CD14-positive monocyte (primary cell): ENCODE results near the gene TMEM238. TPM values are rescaled to one million over a fixed set of nuclear protein-coding genes. Genes with fewer than 3 reads are reported as not detected.
"Not testable (repeated sequence)": the region's sequence is repeated elsewhere in the genome, so short reads cannot be mapped to it uniquely, and the experiment has no call there.

Source experiments
- DNase-seq, 3 donors: peaks; one replicate each; pipeline ENCODE4 v3.0.0-alpha.2; 2011 to 2022
- H2AFZ ChIP-seq: 2 replicates; pipeline ENCODE4 v1.6.0; 2012; ENCODE audit warnings: mild to moderate bottlenecking, low read depth, low read length, inconsistent platforms; ENCODE audit not compliant: insufficient read depth, poor library complexity, severe bottlenecking
- H3K27ac ChIP-seq, 2 donors: 1 replicate in 1 of 2; 2 replicates in 1 of 2; pipeline ENCODE4 v1.5.1; 2012 to 2013; ENCODE audit warnings: low read length in 2 of 2, control low read depth in 1 of 2, inconsistent platforms in 1 of 2, low read depth in 1 of 2, mild to moderate bottlenecking in 1 of 2
- H3K27me3 ChIP-seq, 2 donors: one replicate each; pipeline versions ENCODE4 v1.6.0 to v1.6.1; 2011 to 2013; ENCODE audit warnings: low read length in 2 of 2; ENCODE audit not compliant: control insufficient read depth in 2 of 2, insufficient read depth in 2 of 2
- H3K36me3 ChIP-seq, 2 donors: replicated peaks in 1 of 2; 1 replicate in 1 of 2; 2 replicates in 1 of 2; pipeline versions ENCODE4 v1.5.1 to v1.6.1; 2012 to 2013; ENCODE audit warnings: low read length in 2 of 2, control low read depth in 1 of 2, inconsistent platforms in 1 of 2, mild to moderate bottlenecking in 1 of 2; ENCODE audit not compliant: insufficient read depth in 2 of 2, control insufficient read depth in 1 of 2
- H3K4me1 ChIP-seq, 2 donors: 1 replicate in 1 of 2; 2 replicates in 1 of 2; pipeline versions ENCODE4 v1.5.1 to v1.6.1; 2012 to 2013; ENCODE audit warnings: low read length in 2 of 2, control low read depth in 1 of 2, inconsistent platforms in 1 of 2, mild to moderate bottlenecking in 1 of 2, moderate library complexity in 1 of 2; ENCODE audit not compliant: insufficient read depth in 2 of 2, control insufficient read depth in 1 of 2
- H3K4me2 ChIP-seq: replicated peaks from 2 replicates; pipeline ENCODE3; 2012; ENCODE audit warnings: low read length, moderate library complexity, mild to moderate bottlenecking; ENCODE audit not compliant: poor library complexity, severe bottlenecking; ENCODE audit errors: extremely low read depth
- H3K4me3 ChIP-seq, 3 experiments: fragments of 200-600 bp in 1 of 3; sonication (generic) in 1 of 3; replicated peaks in 1 of 3; 1 replicate in 2 of 3; 2 replicates in 1 of 3; pipeline ENCODE4 v1.5.1; 2011 to 2013; ENCODE audit warnings: low read length in 3 of 3, mild to moderate bottlenecking in 3 of 3, control low read depth in 2 of 3, low read depth in 2 of 3, inconsistent platforms in 1 of 3, moderate library complexity in 1 of 3
- H3K79me2 ChIP-seq: 2 replicates; pipeline ENCODE4 v1.6.0; 2012; ENCODE audit warnings: mild to moderate bottlenecking, control low read depth, inconsistent platforms, low read length, moderate library complexity; ENCODE audit not compliant: insufficient read depth
- H3K9ac ChIP-seq: 2 replicates; pipeline ENCODE4 v1.6.0; 2017; ENCODE audit warnings: low read length, mild to moderate bottlenecking; ENCODE audit not compliant: insufficient read depth, poor library complexity, severe bottlenecking
- H3K9me3 ChIP-seq, 2 donors: replicated peaks in 1 of 2; 1 replicate in 1 of 2; 2 replicates in 1 of 2; pipeline versions ENCODE4 v1.5.1 to v1.6.1; 2012 to 2013; ENCODE audit warnings: low read length in 2 of 2, control low read depth in 1 of 2; ENCODE audit not compliant: control insufficient read depth in 1 of 2, insufficient read depth in 1 of 2
- H4K20me1 ChIP-seq: 2 replicates; pipeline ENCODE4 v1.6.0; 2012; ENCODE audit warnings: mild to moderate bottlenecking, low read length, control low read depth, moderate library complexity; ENCODE audit not compliant: insufficient read depth
- H3K27ac Mint-ChIP-seq, 7 donors: one replicate each; pipeline ENCODE4 v1.8.0; 2020; ENCODE audit warnings: mild to moderate bottlenecking in 7 of 7, mixed read lengths in 7 of 7, moderate library complexity in 6 of 7, inconsistent platforms in 2 of 7
- H3K27me3 Mint-ChIP-seq, 3 donors: one replicate each; pipeline ENCODE4 v1.8.0; 2021 to 2022; ENCODE audit warnings: low read depth in 3 of 3, mild to moderate bottlenecking in 3 of 3, mixed read lengths in 3 of 3, moderate library complexity in 3 of 3, inconsistent platforms in 1 of 3
- H3K36me3 Mint-ChIP-seq, 2 donors: one replicate each; pipeline ENCODE4 v1.8.0; 2020; ENCODE audit warnings: mixed read lengths in 2 of 2, inconsistent platforms in 1 of 2, mild to moderate bottlenecking in 1 of 2
- H3K4me1 Mint-ChIP-seq: one replicate; pipeline ENCODE4 v1.8.0; 2020; ENCODE audit warnings: mild to moderate bottlenecking, mixed read lengths
- H3K4me3 Mint-ChIP-seq, 2 donors: one replicate each; pipeline ENCODE4 v1.8.0; 2020; ENCODE audit warnings: mild to moderate bottlenecking in 2 of 2, mixed read lengths in 2 of 2, moderate library complexity in 1 of 2
- H3K9me3 Mint-ChIP-seq, 7 donors: one replicate each; pipeline ENCODE4 v1.8.0; 2020 to 2022; ENCODE audit warnings: mixed read lengths in 7 of 7, mild to moderate bottlenecking in 6 of 7, moderate library complexity in 6 of 7, inconsistent platforms in 2 of 7
- WGBS: methylation state at CpG from one replicate; pipeline ENCODE4 v1.1.5; 2013; ENCODE audit warnings: missing lambda C conversion rate; ENCODE audit not compliant: insufficient coverage; 5-methylcytosine and 5-hydroxymethylcytosine counted together
- intact Hi-C, 2 donors: fragments of 100-400 bp; cut with micrococcal nuclease; formaldehyde crosslinking; loops; one replicate each; pipeline versions ENCODE4 v1.15.0 to v1.15.1; 2023
- polyA plus RNA-seq, 3 donors: library from polyadenylated mRNA; depleted of rRNA in 1 of 3; unstranded in 2 of 3; stranded (reverse) in 1 of 3; fragments of 300-500 nt in 2 of 3; fragments of >200 nt in 1 of 3; fragmentation: Illumina TruSeq in 2 of 3; gene quantifications; 1 replicate in 2 of 3; 2 replicates in 1 of 3; pipeline ENCODE4 v1.2.3, GENCODE V29; 2012 to 2021
- TF ChIP-seq, protein P1 (sequence below): fragments of 200-600 bp; IDR thresholded peaks from one replicate; pipeline ENCODE4 v1.8.0; 2022; ENCODE audit warnings: antibody characterized with exemption, mild to moderate bottlenecking

Gene TMEM238
- polyA plus RNA-seq, 3 donors = not detected

DNA sequence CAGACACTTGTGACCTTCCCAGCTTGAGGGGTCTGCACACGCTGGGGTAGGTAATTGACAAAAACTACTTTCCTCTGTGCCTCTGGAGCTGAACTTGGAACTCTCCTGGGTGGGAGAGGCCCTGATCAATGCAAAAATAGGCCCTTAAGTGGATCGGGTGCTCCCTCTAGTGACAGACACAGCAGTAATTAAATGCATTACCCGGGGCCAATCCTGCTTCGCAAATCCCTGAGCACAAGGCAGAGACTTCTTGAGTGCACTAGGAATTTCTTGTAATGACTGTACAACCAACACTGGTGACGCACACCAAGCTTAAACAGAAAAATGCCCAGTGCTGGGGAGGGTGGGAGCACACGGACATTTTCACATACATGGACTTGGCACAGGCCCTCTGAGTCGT, 34.1 kb upstream of the TMEM238 start:
- H3K4me3 Mint-ChIP-seq = no peak overlapping the region
- H3K9ac ChIP-seq = no peak overlapping the region
- H3K9me3 Mint-ChIP-seq = peaks cover 0 to 2% (median 0%) of the 10 kb centered on the region in 7 donors
- peak in 2 of 3 donors; percentile 43 to 60 for DNase-seq
- no peaks in the 10 kb centered on the region for H3K27me3 ChIP-seq
- 26% methylated on average over 3 of the region's 7 CpGs for WGBS
- no peaks in the 10 kb centered on the region for H3K79me2 ChIP-seq
- H4K20me1 ChIP-seq = no peaks in the 10 kb centered on the region
- TF ChIP-seq, protein P1, sequence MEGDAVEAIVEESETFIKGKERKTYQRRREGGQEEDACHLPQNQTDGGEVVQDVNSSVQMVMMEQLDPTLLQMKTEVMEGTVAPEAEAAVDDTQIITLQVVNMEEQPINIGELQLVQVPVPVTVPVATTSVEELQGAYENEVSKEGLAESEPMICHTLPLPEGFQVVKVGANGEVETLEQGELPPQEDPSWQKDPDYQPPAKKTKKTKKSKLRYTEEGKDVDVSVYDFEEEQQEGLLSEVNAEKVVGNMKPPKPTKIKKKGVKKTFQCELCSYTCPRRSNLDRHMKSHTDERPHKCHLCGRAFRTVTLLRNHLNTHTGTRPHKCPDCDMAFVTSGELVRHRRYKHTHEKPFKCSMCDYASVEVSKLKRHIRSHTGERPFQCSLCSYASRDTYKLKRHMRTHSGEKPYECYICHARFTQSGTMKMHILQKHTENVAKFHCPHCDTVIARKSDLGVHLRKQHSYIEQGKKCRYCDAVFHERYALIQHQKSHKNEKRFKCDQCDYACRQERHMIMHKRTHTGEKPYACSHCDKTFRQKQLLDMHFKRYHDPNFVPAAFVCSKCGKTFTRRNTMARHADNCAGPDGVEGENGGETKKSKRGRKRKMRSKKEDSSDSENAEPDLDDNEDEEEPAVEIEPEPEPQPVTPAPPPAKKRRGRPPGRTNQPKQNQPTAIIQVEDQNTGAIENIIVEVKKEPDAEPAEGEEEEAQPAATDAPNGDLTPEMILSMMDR = peak; percentile 72
- H3K27me3 Mint-ChIP-seq = peaks cover 2 to 15% (median 6%) of the 10 kb centered on the region in 3 donors
- H3K4me1 Mint-ChIP-seq = peaks cover 11% of the 10 kb centered on the region
- H3K4me1 ChIP-seq = peaks cover 8 to 11% of the 10 kb centered on the region in 2 donors
- H3K36me3 ChIP-seq = no peaks in the 10 kb centered on the region
- no peak overlapping the region for H3K27ac ChIP-seq
- intact Hi-C loops = loop anchor here in 1 of 2 donors (5.0 to 10.0 kb wide), 2 partner anchors 123 to 276 kb away; no protein-coding TSS in a partner anchor
- no peaks in the 10 kb centered on the region for H3K36me3 Mint-ChIP-seq
- H3K4me2 ChIP-seq = no peak overlapping the region
- no peak overlapping the region for H2AFZ ChIP-seq
- no peaks in the 10 kb centered on the region for H3K9me3 ChIP-seq
- H3K27ac Mint-ChIP-seq = peak overlapping the region in 3 of 7 donors; percentile 11 to 68 (median 54)
- H3K4me3 ChIP-seq = no peak overlapping the region

GRCh38 chr19:55410168-55410567, 26.1 kb upstream of the TMEM238 start:
- peaks cover 13 to 16% of the 10 kb centered on the region in 2 donors for H3K36me3 Mint-ChIP-seq
- Histone ChIP-seq H3K4me2 (no peak overlapping the region), H3K9me3 (no peaks in the 10 kb centered on the region), H3K27ac (no peak overlapping the region), H3K27me3 (no peaks in the 10 kb centered on the region), H2AFZ (peak overlapping the region; percentile 3), H4K20me1 (peaks cover 9% of the 10 kb centered on the region), H3K4me3 (no peak overlapping the region), H3K36me3 (no peaks in the 10 kb centered on the region), H3K79me2 (peaks cover 24% of the 10 kb centered on the region), H3K4me1 (peaks cover 22 to 30% of the 10 kb centered on the region in 2 donors), H3K9ac (no peak overlapping the region)
- peaks cover 22% of the 10 kb centered on the region for H3K4me1 Mint-ChIP-seq
- H3K4me3 Mint-ChIP-seq = no peak overlapping the region
- intact Hi-C loops = loop anchor here in 1 of 2 donors (10.0 kb wide), 1 partner anchor 115 kb away; no protein-coding TSS in a partner anchor
- TF ChIP-seq, protein P1 = no peak
- DNase-seq = no peak
- H3K27ac Mint-ChIP-seq = no peak overlapping the region
- WGBS = 100% methylated on average over 2 of the region's 2 CpGs
- peaks cover 0 to 12% (median 2%) of the 10 kb centered on the region in 7 donors for H3K9me3 Mint-ChIP-seq
- H3K27me3 Mint-ChIP-seq = peaks cover 4 to 12% (median 8%) of the 10 kb centered on the region in 3 donors

GRCh38 chr19:55409179-55409578, 25.1 kb upstream of the TMEM238 start:
- H3K4me3 ChIP-seq, DNase-seq, H3K4me2 ChIP-seq, H3K9me3 ChIP-seq, H2AFZ ChIP-seq, H3K27me3 Mint-ChIP-seq, H3K9ac ChIP-seq, H3K27me3 ChIP-seq, H3K36me3 ChIP-seq, H3K27ac ChIP-seq: not testable (repeated sequence)
- peaks cover 34% of the 10 kb centered on the region for H3K79me2 ChIP-seq
- Mint-ChIP-seq H3K27ac (peak overlapping the region in 5 of 7 donors; percentile 10 to 98 (median 96)), H3K4me3 (peak overlapping the region in 1 of 2 donors; percentile 84), H3K9me3 (peaks cover 0 to 12% (median 2%) of the 10 kb centered on the region in 7 donors), H3K36me3 (peaks cover 15 to 23% of the 10 kb centered on the region in 2 donors), H3K4me1 (peaks cover 22% of the 10 kb centered on the region)
- intact Hi-C loops = loop anchor here in 1 of 2 donors (2.0 to 10.0 kb wide), 2 partner anchors 52 to 196 kb away; partner anchors contain the start of genes ISOC2, ZNF524 and ZNF865
- peaks cover 22 to 31% of the 10 kb centered on the region in 2 donors for H3K4me1 ChIP-seq
- H4K20me1 ChIP-seq = peaks cover 13% of the 10 kb centered on the region
- 100% methylated on average over 3 of the region's 8 CpGs for WGBS
